Endothelial cell of umbilical vein (primary cell): ENCODE measurements around the gene PHOX2B.

Source experiments
- CTCF ChIP-seq, 2 donors: IDR thresholded peaks; 1 replicate in 1 of 2; 2 replicates in 1 of 2; pipeline ENCODE4 v1.5.1; 2011; ENCODE audit warnings: low read length in 2 of 2, mild to moderate bottlenecking in 2 of 2, moderate library complexity in 2 of 2, control low read depth in 1 of 2, inconsistent platforms in 1 of 2, low read depth in 1 of 2; ENCODE audit not compliant: insufficient read depth in 1 of 2; ENCODE audit errors: extremely low read depth in 1 of 2
- MAX ChIP-seq: IDR thresholded peaks from 2 replicates; pipeline ENCODE4 v1.6.1; 2011; ENCODE audit not compliant: insufficient read depth, insufficient read length
- MYC ChIP-seq: IDR thresholded peaks from one replicate; pipeline ENCODE4 v1.6.1; 2011; ENCODE audit warnings: mild to moderate bottlenecking, low read depth, low read length
- POLR2A ChIP-seq: IDR thresholded peaks from 2 replicates; pipeline ENCODE4 v1.6.1; 2012; ENCODE audit warnings: low read depth, mild to moderate bottlenecking, control low read depth, low read length
- POLR2AphosphoS5 ChIP-seq: IDR thresholded peaks from 2 replicates; pipeline ENCODE4 v1.6.1; 2012; ENCODE audit warnings: low read depth, mild to moderate bottlenecking, control low read depth, low read length, moderate library complexity; ENCODE audit not compliant: insufficient read depth

GRCh38 chr4:41719417-41719816 lies 29.1 kb downstream of the PHOX2B start:
- no peak for TF ChIP-seq CTCF (IDR thresholded peaks at IDR 0.05; ENCODE audit: extremely low read depth in 1 of 2, insufficient read depth in 1 of 2, low read depth in 1 of 2, low read length in 2 of 2)
- TF ChIP-seq POLR2AphosphoS5, result no peak
- TF ChIP-seq POLR2A, result no peak
- TF ChIP-seq MAX, result no peak
- TF ChIP-seq MYC, result no peak
